GM18909 (cell line): ENCODE results near the gene SPHK2.
"Not testable (repeated sequence)": the region's sequence is repeated elsewhere in the genome, so short reads cannot be mapped to it uniquely, and the experiment has no call there.

Experiments
- ATAC-seq: cut with Tn5 transposase; IDR thresholded peaks from one replicate; pipeline ENCODE4 v1.9.1; 2021; ENCODE audit warnings: mild to moderate bottlenecking; ENCODE audit not compliant: unreplicated experiment, poor library complexity

SPHK2 gene

GRCh38 chr19:48674921-48675824 lies 55.9 kb downstream of the SPHK2 start:
- ATAC-seq: no peak

GRCh38 chr19:48676487-48676886 lies 57.2 kb downstream of the SPHK2 start:
- no peak for ATAC-seq

GRCh38 chr19:48676887-48677286 lies 57.6 kb downstream of the SPHK2 start:
- ATAC-seq: no peak

- no peak for ATAC-seq
Measured at GRCh38 chr19:48678201-48678600, 58.9 kb downstream of the SPHK2 start.

- not testable (repeated sequence) for ATAC-seq
Measured at GRCh38 chr19:48680006-48680405, 60.7 kb downstream of the SPHK2 start.
